H1 (cell line): Measurements from ENCODE around the gene CCDC141.

Source experiments
- CHD2 ChIP-seq: IDR thresholded peaks from 2 replicates; pipeline ENCODE4 v1.6.1; 2012; ENCODE audit warnings: low read length, improper control_type of control experiment
- NANOG ChIP-seq: IDR thresholded peaks from 2 replicates; pipeline ENCODE4 v1.6.1; 2011; ENCODE audit warnings: low read length, low read depth, mild to moderate bottlenecking, inconsistent platforms; ENCODE audit not compliant: insufficient read depth, poor library complexity, severe bottlenecking
- POLR2A ChIP-seq, 2 experiments: IDR thresholded peaks; 1 replicate in 1 of 2; 2 replicates in 1 of 2; pipeline ENCODE4 v1.6.1; 2011; ENCODE audit warnings: low read depth in 2 of 2, low read length in 2 of 2, mild to moderate bottlenecking in 2 of 2; ENCODE audit errors: control extremely low read depth in 1 of 2
- RXRA ChIP-seq: IDR thresholded peaks from 2 replicates; pipeline ENCODE4 v1.6.1; 2011; ENCODE audit warnings: low read depth, mild to moderate bottlenecking, low read length, moderate library complexity; ENCODE audit not compliant: insufficient read depth
- SIN3A ChIP-seq, 2 experiments: IDR thresholded peaks in 1 of 2; conservative IDR thresholded peaks in 1 of 2; 2 replicates each; pipeline ENCODE4 v1.6.1; 2011 to 2012; ENCODE audit warnings: low read length in 2 of 2, improper control_type of control experiment in 1 of 2, low read depth in 1 of 2, mild to moderate bottlenecking in 1 of 2
- SP2 ChIP-seq: IDR thresholded peaks from 2 replicates; pipeline ENCODE4 v1.6.1; 2012; ENCODE audit warnings: mild to moderate bottlenecking, low read length, inconsistent platforms
- TEAD4 ChIP-seq: IDR thresholded peaks from 2 replicates; pipeline ENCODE4 v1.6.1; 2012; ENCODE audit warnings: low read depth, low read length, inconsistent platforms, mixed read lengths
- TF ChIP-seq, protein P1 (sequence below), 3 experiments: IDR thresholded peaks; 1 replicate in 2 of 3; 2 replicates in 1 of 3; pipeline versions ENCODE4 v1.5.1 to v1.6.1; 2011; ENCODE audit warnings: low read length in 3 of 3, mild to moderate bottlenecking in 3 of 3, inconsistent platforms in 2 of 3, low read depth in 1 of 3, moderate library complexity in 1 of 3; ENCODE audit not compliant: insufficient read depth in 1 of 3; ENCODE audit errors: control extremely low read depth in 1 of 3

DNA sequence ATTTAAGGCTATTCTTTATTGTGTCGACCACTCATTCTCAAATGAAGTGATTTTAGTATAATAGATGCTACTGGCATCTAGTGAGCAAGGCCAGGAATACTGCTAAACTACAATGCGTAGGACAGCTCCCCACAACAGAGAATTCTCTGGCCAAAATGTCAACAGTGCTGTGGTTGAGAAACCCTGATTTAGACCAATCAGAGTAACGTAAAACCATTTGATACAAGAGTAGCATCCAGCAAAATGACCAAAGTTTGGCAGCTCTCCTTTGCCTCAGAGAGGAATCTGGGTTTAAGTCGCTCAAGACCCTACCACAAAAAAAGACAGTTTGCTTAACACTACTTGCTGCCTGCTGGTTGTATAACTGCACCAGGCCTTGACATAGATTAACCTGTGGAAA is 205.7 kb downstream of the CCDC141 start:
- TF ChIP-seq, protein P1, sequence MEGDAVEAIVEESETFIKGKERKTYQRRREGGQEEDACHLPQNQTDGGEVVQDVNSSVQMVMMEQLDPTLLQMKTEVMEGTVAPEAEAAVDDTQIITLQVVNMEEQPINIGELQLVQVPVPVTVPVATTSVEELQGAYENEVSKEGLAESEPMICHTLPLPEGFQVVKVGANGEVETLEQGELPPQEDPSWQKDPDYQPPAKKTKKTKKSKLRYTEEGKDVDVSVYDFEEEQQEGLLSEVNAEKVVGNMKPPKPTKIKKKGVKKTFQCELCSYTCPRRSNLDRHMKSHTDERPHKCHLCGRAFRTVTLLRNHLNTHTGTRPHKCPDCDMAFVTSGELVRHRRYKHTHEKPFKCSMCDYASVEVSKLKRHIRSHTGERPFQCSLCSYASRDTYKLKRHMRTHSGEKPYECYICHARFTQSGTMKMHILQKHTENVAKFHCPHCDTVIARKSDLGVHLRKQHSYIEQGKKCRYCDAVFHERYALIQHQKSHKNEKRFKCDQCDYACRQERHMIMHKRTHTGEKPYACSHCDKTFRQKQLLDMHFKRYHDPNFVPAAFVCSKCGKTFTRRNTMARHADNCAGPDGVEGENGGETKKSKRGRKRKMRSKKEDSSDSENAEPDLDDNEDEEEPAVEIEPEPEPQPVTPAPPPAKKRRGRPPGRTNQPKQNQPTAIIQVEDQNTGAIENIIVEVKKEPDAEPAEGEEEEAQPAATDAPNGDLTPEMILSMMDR (IDR thresholded peaks at IDR 0.05; ENCODE audit: control extremely low read depth in 1 of 3, insufficient read depth in 1 of 3, low read depth in 1 of 3, low read length in 3 of 3) = no peak
- TF ChIP-seq CHD2 = no peak
- no peak for TF ChIP-seq TEAD4
- no peak for TF ChIP-seq SIN3A (conservative IDR thresholded peaks at IDR 0.05 in 1 of 2, IDR thresholded peaks at IDR 0.05 in 1 of 2; ENCODE audit: low read depth in 1 of 2, low read length in 2 of 2)
- no peak for TF ChIP-seq RXRA
- TF ChIP-seq SP2 = no peak
- TF ChIP-seq NANOG = no peak
- TF ChIP-seq POLR2A (IDR thresholded peaks at IDR 0.05; ENCODE audit: control extremely low read depth in 1 of 2, low read depth in 2 of 2, low read length in 2 of 2) = no peak
